ENCODE data around the gene KPNA1. TPM values are rescaled to one million over a fixed set of nuclear protein-coding genes. Genes with fewer than 3 reads are reported as not detected.

The KPNA1 gene
- total RNA-seq, 1 experiment from 2014 or later = 118 TPM

- H3K4me1 ChIP-seq (ENCODE audit: control insufficient read depth, insufficient read depth, low read length) = no peaks in the 10 kb centered on the region
- POLR2A ChIA-PET = no interaction called here
- no peaks in the 10 kb centered on the region for H3K27me3 ChIP-seq (ENCODE audit: control insufficient read depth, insufficient read depth, low read length)
- TF ChIP-seq POLR2AphosphoS5 (IDR thresholded peaks at IDR 0.05; ENCODE audit: low read depth, low read length) (no peak), REST (IDR thresholded peaks at IDR 0.05; ENCODE audit: insufficient read depth in 1 of 2, low read depth in 2 of 2, low read length in 1 of 2) (no peak), CTCF (IDR thresholded peaks at IDR 0.05) (no peak), SIN3A (IDR thresholded peaks at IDR 0.05; ENCODE audit: borderline replicate concordance, insufficient read depth, low read depth, low read length) (no peak), TCF7L2 (IDR thresholded peaks at IDR 0.05; ENCODE audit: low read depth, low read length) (no peak)
- intact Hi-C loops (cut with micrococcal nuclease; ENCODE audit: unreplicated experiment) (no loop called here), in situ Hi-C loops (cut with HindIII; ENCODE audit: low pct_unique_long_range_greater_than_20kb, low sequenced_read_pairs) (no loop called here)
- no TSS peak for BruUV-seq (replicated peaks)
- peaks cover 11% of the 10 kb centered on the region; the same call in 1 of the 2 replicates for H3K36me3 ChIP-seq (ENCODE audit: control insufficient read depth, insufficient read depth, low read length)
- CTCF ChIA-PET = no interaction called here
- H3K4me3 ChIP-seq (ENCODE audit: low read depth in 2 of 2, low read length in 2 of 2) = no peak overlapping the region
- no peaks in the 10 kb centered on the region for H3K9me3 ChIP-seq (ENCODE audit: control insufficient read depth, insufficient read depth, low read depth, low read length)
- DNase-seq (ENCODE audit: low read depth, low spot score) (no peak), ATAC-seq (no peak)
- H3K27ac ChIP-seq (ENCODE audit: low read length) = no peak overlapping the region
These were observed 108.5 kb downstream of the KPNA1 start for GRCh38 chr3:122406198-122406597.

- in situ Hi-C loops (cut with HindIII; ENCODE audit: low pct_unique_long_range_greater_than_20kb, low sequenced_read_pairs) (no loop called here), intact Hi-C loops (cut with micrococcal nuclease; ENCODE audit: unreplicated experiment) (no loop called here)
- DNase-seq (ENCODE audit: low read depth, low spot score) = no peak
- BruUV-seq (replicated peaks) = no TSS peak
- ChIA-PET POLR2A (interaction anchor here (0.7 to 0.8 kb wide), 2 partner anchors 12 to 319 kb away, joined by 3 read pairs; no protein-coding TSS in a partner anchor), CTCF (no interaction called here)
- Histone ChIP-seq H3K4me3 (ENCODE audit: low read depth in 2 of 2, low read length in 2 of 2) (no peak overlapping the region), H3K36me3 (ENCODE audit: control insufficient read depth, insufficient read depth, low read length) (peaks cover 10% of the 10 kb centered on the region; the same call in 1 of the 2 replicates), H3K9me3 (ENCODE audit: control insufficient read depth, insufficient read depth, low read depth, low read length) (no peaks in the 10 kb centered on the region), H3K27me3 (ENCODE audit: control insufficient read depth, insufficient read depth, low read length) (no peaks in the 10 kb centered on the region), H3K27ac (ENCODE audit: low read length) (no peak overlapping the region), H3K4me1 (ENCODE audit: control insufficient read depth, insufficient read depth, low read length) (no peaks in the 10 kb centered on the region)
- no peak for ATAC-seq
- TF ChIP-seq REST (IDR thresholded peaks at IDR 0.05; ENCODE audit: insufficient read depth in 1 of 2, low read depth in 2 of 2, low read length in 1 of 2) (no peak), CTCF (IDR thresholded peaks at IDR 0.05) (no peak), TCF7L2 (IDR thresholded peaks at IDR 0.05; ENCODE audit: low read depth, low read length) (no peak), POLR2AphosphoS5 (IDR thresholded peaks at IDR 0.05; ENCODE audit: low read depth, low read length) (no peak), SIN3A (IDR thresholded peaks at IDR 0.05; ENCODE audit: borderline replicate concordance, insufficient read depth, low read depth, low read length) (no peak)
These were observed 109.7 kb downstream of the KPNA1 start for GRCh38 chr3:122405015-122405414.

Data from Panc1 (cell line).